Gastrocnemius medialis (tissue), 4 donors: Measurements from ENCODE around the gene NGEF.

ENCODE experiments used
- POLR2A ChIP-seq, 2 donors: fragments of 450-650 bp; IDR thresholded peaks; one replicate each; pipeline ENCODE4 v1.6.1; 2017; ENCODE audit warnings: antibody characterized with exemption in 2 of 2, mild to moderate bottlenecking in 2 of 2, moderate library complexity in 2 of 2
- TF ChIP-seq, protein P1 (sequence below), 5 experiments: fragments of 450-650 bp in 3 of 5; fragments of 200-600 bp in 2 of 5; sonication (generic) in 2 of 5; IDR thresholded peaks in 4 of 5; conservative IDR thresholded peaks in 1 of 5; 1 replicate in 4 of 5; 2 replicates in 1 of 5; pipeline ENCODE4 v1.5.1; 2016 to 2019; ENCODE audit warnings: antibody characterized with exemption in 5 of 5, mild to moderate bottlenecking in 3 of 5, moderate library complexity in 3 of 5

DNA sequence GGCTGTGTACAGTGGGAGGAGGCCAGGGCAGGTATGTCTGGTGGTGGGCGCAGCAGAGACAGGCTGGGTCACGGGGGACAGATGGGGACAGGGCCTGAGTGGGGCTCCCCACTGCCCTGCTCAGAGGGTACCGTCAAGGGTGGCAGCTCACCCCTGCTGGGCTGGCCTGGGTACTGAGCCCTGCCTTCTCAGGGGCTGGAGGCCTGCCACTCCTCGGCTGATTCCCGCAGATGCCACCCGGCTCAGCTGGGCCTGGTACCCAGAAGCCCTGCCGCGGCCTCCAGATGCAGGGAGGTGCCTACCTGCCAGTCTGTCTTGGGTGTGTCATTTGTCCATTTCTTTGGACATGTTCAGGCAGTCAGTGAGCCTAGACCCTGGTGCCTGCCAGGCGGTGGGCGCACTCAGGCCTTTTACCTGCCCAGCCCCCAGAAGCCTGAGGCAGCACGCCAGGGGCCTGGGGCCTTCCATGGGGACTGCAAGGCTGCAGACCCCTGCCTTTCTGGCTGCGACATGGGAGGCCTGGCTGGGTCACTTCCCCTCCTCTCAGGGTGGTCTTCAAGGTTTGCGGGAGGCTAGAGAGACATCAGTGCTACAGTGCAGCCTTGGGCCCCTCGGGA, 139.7 kb downstream of the NGEF start:
- TF ChIP-seq, protein P1, sequence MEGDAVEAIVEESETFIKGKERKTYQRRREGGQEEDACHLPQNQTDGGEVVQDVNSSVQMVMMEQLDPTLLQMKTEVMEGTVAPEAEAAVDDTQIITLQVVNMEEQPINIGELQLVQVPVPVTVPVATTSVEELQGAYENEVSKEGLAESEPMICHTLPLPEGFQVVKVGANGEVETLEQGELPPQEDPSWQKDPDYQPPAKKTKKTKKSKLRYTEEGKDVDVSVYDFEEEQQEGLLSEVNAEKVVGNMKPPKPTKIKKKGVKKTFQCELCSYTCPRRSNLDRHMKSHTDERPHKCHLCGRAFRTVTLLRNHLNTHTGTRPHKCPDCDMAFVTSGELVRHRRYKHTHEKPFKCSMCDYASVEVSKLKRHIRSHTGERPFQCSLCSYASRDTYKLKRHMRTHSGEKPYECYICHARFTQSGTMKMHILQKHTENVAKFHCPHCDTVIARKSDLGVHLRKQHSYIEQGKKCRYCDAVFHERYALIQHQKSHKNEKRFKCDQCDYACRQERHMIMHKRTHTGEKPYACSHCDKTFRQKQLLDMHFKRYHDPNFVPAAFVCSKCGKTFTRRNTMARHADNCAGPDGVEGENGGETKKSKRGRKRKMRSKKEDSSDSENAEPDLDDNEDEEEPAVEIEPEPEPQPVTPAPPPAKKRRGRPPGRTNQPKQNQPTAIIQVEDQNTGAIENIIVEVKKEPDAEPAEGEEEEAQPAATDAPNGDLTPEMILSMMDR (IDR thresholded peaks at IDR 0.05 in 4 of 5, conservative IDR thresholded peaks at IDR 0.05 in 1 of 5) = no peak
- no peak for TF ChIP-seq POLR2A (IDR thresholded peaks at IDR 0.05)
